Activated effector memory CD4-positive, alpha-beta T cell treated with Interleukin-2 at 50 U/mL for 16 hours (primary cell): ENCODE data around the gene MPV17L2.

Source experiments
- DNase-seq: peaks from one replicate; pipeline ENCODE4 v3.0.0-alpha.2; 2020

MPV17L2 gene

DNA sequence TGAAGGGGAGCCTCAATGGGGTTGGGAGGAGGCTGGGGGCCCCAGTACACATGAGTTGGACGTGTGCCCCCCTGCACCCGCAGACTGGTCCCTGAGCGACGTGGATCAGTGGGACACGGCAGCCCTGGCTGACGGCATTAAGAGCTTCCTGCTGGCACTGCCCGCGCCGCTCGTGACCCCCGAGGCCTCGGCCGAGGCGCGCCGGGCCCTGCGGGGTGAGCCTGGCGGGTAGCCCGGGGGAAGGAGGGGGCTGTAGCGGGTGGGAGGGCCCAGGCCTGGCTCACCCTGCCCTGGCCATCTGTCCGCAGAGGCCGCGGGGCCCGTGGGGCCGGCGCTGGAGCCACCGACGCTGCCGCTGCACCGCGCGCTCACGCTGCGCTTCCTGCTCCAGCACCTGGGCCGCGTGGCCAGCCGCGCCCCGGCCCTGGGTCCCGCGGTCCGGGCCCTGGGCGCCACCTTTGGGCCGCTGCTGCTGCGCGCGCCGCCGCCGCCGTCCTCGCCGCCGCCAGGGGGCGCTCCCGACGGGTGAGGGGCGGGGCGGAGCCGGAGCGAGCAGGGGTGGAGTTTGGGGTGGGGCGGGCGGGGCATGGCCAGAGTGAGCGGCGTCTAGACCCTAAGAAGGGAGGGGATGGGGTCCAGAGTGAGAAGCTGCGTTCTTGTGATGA is 31.9 kb upstream of the MPV17L2 start:
- peak; percentile 72 for DNase-seq

DNA sequence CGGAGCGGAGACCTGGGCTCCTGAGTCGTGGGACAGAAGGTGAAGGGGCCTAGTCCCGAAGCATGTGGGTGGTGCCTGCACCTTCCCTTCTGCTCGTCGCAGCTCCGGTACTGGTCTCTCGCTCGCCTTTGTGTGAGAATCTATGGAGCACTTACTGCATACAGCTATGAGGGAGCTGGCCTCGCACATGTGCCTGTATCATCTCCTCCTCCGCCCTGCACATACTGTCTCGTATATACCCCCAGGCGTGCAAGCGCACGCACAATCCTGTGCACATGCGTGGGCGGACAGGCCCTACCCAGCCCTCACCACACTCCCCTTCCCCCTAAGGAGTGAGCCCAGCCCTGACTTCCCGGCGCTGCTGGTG is 31.4 kb upstream of the MPV17L2 start:
- no peak for DNase-seq

DNA sequence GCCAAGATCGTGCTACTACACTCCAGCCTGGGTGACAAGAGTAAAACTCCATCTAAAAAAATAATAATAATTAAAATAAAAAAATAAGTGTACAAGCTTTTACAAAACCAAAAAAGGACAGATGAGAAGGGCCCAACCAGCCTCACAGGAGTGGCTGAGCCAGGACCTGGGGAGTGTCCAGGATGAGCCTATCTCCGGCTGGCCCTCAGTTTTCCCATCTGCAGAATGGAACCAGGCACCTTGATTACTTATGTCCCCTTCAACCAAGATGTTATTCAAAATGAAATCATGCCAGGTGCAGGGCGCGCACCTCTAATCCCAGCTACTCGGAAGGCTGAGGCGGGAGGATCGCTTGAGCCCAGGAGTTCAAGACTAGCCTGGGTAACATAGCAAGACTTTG is 28.9 kb upstream of the MPV17L2 start:
- DNase-seq: no peak

DNA sequence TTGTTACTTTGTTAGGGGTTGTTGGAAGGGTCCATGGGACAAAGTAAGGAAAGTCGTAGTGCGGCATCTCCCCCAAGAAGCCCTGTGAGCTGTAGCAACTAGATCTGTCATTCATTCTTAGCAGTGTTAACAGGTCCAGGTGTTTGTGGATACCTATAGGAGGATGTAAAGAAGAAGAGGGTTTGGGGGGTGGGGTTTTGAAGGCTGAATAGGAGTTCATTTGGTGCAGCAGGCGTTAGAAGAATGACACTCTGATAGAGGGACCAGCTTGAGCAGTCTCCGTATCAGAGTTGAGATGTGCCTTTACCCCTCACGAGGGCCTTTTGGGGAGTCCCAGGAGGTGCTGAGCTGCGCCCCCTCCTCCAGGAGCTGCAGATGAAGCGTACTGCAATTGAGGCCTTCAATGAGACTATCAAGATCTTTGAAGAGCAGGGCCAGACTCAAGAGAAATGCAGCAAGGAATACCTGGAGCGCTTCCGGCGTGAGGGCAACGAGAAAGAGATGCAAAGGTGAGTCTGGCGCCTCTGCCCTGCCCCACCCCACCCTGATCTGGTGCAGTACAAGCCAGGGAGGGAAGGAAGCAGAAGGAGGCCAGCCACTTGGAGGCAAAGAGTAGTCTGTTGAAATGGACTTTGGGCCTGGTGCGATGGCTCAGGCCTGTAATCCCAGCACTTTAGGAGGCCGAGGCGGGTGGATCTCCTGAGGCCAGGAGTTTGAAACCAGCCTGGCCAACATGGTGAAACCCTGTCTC is 27.0 kb upstream of the MPV17L2 start:
- DNase-seq: no peak

DNA sequence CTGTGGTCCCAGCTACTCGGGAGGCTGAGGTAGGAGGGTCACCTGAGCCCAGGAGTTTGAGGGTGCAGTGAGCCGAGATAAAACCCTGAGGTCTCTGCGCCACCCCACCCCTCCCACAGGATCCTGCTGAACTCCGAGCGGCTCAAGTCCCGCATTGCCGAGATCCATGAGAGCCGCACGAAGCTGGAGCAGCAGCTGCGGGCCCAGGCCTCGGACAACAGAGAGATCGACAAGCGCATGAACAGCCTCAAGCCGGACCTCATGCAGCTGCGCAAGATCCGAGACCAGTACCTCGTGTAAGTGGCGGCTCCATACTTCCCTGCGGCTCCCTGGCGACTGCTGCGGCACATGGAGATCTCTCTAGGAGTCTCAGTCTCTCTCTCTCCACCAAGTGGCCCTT is 26.0 kb upstream of the MPV17L2 start:
- no peak for DNase-seq

DNA sequence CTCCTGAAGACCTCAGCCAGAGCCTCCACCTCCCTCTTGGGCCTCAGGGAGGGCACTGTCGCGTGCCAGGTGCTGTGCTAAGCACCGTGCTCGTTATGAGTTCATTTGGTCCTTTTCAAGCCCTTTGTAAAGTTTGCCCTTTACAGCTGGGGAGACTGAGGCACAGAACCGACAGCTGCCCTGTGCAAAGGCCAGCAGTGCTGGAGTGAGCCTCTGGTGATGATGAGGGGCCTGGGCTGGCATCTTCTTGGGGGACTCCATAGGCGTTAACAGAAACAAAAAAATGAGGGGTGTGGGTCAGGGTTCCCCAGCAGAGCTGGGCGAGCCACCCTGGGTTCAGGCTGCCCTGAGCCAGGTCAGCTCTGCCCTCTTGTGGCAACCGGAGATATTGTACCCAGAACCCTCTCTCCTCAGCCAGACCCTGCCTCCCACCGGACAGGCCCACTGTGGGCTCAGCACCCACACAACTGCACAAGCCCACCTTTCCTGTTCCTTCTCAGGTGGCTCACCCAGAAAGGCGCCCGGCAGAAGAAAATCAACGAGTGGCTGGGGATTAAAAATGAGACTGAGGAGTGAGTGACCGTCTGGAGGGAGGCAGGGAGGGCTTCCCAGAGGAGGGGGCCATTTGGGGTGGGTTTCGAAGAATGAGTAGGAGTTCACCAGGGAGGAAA is 24.9 kb upstream of the MPV17L2 start:
- peak; percentile 39 for DNase-seq

DNA sequence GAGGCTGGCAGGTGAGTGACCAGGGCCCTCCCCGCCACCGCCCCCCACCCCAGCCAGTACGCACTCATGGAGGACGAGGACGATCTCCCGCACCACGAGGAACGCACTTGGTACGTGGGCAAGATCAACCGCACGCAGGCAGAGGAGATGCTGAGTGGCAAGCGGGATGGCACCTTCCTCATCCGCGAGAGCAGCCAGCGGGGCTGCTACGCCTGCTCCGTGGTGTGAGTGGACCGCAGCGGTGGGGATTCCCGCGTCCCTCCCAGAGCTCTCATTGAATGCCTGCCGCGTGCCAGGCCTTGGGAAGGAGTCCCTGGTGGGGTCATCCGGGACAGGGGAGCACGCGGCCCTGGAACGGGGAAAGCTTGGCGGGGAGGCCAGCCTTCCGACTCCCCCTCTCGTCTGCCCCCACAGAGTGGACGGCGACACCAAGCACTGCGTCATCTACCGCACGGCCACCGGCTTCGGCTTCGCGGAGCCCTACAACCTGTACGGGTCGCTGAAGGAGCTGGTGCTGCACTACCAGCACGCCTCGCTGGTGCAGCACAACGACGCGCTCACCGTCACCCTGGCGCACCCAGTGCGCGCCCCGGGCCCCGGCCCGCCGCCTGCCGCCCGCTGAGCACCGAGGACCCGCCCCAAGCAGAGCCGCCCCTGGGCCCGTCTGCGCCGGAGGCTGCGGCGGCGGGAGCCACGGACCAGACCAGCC is 24.2 kb upstream of the MPV17L2 start:
- DNase-seq: no peak

DNA sequence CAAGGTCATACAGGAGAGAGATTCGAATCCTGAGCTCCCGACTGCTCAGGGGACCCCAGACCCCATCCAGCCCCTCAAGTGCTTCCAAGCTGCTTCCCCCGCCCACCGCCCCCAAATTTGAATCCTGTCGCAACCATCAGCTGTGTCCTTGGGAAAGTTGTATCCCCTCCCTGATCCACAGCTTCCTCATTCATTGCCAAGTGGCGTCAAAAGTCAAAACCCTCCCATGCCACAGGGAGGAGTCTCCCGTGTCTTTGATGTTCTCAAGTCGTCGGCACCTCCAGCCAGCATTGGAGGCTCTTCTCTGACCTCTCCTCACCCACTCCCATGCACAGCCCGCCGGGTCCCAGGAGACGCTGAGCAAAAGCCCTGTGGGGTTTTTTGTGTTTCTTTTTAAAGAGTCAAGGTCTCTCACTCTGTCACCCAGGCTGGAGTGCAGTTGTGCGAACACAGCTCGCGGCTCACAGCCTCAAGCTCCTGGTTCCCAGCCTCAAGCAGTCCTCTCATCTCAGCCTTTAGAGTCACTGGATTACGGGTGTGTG is 22.2 kb upstream of the MPV17L2 start:
- no peak for DNase-seq

DNA sequence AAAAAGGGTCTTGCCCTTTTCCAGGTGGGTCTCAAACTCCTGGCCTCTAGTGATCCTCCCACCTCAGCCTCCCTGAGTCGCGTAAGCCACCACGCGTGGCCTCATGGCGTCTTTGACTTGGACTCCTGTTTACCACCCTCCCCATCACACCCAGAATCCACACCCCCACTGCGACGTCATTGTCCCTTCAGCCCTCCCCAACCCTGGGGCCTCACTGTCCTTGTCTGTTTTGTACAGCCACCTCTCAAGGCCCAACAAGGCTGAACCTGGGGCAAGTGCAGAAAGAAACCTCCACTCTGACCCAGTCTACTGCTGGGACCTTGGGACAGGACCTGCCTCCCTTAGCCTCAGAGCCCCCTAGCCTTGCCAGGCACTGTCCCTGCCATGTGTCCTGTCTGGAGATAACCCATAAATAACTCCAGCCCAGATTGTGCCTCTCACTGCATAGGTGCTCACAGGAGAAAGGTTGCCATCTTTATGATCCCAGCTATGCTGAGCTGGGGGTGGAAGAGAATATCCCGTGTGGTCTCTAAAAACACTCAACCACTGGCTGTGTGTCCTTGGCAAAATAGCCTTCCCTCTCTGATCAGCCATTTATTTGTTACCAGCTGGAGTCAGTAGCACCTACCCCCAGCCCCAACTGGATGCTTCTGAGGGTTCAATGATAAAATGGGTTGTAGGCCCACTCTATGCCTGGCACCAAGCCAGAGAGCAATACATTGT is 21.3 kb upstream of the MPV17L2 start:
- no peak for DNase-seq

DNA sequence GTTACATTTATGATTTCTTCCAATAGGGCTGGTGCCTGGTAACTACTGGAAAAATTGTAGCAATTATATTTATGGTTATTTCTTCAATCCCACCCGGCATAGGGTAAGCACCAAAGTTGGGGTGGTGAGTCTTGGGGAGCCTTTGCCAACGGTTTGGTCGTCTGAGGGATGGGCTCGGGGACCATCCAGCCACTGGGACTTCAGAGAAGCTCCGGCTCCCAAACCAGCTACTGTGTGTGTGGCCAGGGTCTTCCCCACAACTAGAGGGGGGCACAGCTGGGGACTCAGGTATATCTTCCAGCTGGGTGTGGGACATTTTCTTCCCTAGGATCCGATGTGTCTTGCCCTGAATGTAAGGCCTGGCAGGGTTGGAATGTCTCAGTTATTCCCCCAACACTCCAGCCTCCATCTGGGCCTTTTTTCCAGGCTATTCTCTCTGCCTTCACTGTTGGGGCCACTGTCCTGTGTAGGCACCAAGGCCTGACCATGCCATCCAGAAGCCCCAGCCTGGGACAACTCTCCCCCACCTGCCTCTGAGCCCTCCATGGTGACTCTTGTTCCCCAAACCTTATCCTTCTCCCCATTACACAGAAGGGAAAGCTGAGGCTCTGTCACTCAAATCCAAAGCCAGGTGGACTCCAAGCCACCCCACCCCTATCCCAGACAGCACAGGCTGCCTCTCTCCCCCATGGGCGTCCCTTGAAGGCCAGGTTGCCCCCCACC is 20.5 kb upstream of the MPV17L2 start:
- no peak for DNase-seq

DNA sequence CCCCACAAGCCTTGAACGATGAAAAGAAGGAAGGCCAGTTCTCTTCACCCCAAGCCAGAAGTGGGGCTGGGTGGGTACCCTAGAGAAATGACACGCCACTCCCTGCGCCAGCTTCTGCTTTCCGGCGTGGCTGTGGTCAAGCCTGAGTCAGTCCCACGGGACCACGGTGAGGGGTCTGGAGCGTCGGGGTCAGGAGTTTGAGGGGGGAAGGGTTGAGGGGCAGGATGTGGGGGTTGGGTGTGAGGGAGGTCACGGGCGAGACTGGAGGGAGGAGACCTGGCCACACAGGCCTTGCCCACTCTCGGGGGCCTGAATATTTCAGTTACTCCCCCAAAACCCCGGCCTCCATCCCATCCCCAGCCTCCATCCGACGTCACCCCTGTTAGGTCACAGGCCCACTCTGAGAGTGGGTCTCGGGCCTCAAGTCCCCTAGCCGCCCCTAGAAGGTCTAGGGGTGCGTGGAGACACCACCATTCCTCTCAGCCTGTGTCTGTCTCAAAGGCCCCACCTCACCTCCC is 19.9 kb upstream of the MPV17L2 start:
- no peak for DNase-seq

DNA sequence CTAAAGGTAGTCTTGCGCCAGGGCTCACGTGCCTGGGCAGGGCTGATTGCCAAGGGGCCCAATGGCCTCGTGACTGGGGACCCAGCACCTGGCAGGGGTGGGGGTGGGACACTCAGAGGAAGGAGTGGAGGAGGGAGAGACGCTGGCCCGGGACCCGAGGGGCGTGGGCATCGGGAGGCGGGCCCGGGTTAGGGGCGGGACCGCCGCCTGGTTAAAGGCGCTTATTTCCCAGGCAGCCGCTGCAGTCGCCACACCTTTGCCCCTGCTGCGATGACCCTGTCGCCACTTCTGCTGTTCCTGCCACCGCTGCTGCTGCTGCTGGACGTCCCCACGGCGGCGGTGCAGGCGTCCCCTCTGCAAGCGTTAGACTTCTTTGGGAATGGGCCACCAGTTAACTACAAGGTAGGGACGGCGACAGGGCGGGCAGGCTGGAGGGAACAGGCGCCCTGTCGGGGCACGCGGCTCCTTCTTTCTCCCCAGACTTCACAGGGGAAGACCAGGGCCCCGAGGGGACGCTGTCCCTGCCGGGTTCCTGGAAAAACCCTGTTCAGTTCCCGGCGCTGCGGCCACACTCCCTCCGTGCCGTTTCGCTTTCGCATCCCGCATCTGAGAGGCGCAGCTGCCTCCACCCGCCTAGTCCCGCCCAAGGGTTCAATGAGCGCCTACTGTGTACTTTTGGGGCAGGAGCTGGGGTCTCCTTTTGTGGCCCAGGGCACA is 19.3 kb upstream of the MPV17L2 start, which contains the start of gene IFI30:
Gene IFI30 (plus strand): TSS at position 242 of the 717 bp plus-strand sequence. CDS start 29 bp downstream, at position 271.
- DNase-seq: peak; percentile 53

DNA sequence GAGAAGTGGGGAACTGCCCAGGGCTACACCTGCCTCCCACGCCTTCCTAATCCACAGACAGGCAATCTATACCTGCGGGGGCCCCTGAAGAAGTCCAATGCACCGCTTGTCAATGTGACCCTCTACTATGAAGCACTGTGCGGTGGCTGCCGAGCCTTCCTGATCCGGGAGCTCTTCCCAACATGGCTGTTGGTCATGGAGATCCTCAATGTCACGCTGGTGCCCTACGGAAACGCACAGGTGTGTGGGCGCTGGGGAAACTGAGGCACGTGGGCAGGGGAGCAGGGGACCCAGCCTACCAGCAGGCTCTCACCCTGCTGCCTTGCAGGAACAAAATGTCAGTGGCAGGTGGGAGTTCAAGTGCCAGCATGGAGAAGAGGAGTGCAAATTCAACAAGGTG is 18.0 kb upstream of the MPV17L2 start:
- DNase-seq: no peak

DNA sequence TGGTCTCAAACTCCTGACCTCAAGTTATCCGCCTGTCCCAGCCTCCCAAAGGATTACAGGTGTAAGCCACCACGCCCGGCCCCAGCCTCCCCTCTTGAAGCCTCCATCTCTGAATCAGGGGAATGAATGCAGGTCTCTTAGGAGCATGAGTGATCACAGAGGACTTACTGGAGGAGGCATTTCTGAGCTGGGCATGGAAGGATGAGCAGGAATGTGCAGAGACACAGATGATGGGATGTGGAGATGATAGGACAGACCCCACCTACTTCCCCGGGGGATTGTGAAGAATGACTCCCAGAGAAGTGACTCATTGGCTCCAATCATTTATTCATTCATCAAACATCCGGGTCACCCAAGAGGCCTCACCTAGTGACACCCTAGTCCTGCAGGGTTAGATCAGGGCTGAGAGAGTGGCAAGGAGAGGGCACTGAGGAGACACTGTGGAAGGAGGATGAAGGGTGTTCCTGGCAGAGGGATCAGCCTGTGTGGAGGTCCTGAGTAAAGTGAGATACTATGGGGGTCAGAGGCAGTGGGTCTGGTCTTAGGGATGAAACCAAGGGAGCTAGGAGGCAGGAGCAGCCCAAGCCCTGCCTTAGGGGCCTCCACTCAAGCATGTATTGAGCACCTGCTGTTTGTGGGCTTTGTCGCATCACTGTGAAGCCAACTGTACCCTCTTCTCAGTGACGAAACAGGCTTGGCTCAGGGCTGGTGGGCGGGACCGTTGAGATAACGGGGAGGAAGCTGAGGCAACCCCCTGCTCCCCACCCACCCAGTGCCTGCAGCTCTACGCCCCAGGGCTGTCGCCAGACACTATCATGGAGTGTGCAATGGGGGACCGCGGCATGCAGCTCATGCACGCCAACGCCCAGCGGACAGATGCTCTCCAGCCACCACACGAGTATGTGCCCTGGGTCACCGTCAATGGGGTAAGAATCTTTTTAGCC is 16.4 kb upstream of the MPV17L2 start:
- no peak for DNase-seq

DNA sequence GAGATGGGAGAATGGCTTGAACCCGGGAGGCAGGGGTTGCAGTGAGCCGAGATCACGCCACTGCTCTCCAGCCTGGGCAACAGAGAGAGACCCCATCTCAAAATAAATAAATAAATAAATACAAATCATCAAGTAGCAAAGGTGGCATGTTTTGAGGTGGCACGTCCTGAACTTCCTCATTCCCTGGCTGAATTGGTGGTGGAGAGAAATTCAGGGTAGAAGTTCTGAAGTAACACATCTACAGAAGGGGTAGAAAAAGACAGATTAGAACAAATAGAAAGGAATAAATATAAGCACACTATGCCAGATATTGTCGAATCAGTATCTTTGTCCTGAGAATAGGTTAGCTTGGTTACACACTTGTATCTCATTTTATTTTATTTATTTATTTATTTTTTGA is 13.1 kb upstream of the MPV17L2 start:
- no peak for DNase-seq

DNA sequence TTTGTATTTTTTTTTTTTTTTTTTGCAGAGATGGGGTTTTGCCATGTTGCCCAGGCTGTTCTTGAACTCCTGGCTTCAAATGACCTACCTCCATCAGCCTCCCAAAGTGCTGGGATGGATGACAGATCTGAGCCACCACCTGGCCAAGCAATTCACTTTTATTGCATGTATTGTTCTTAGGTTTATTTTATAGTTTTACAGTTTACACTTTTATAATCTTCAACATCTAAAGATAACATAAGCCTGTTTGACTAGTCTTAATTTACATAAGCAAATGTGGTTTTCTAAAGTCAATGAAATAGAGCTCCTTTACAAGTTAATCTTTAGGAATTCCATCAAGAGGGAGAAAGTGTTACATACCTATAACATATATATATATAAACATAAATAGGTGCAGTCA is 9.5 kb upstream of the MPV17L2 start:
- no peak for DNase-seq

DNA sequence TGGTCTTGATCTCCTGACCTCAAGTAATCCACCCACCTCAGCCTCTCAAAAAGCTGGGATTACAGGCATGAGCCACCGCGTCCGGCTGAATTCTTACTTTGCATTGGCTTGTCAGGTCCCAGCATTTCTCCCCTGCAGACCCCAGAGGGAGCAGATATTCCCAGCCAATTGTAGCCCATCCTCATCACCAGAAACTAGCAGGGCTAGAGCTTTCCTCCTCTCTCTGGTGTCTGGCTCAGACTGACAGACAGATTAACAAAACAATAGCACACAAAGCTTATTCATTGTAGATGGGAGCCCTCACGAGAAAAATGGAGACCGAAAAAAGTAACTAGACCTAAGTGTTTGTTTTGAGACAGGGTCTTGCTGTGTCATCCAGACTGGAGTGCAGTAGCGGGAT is 7.5 kb upstream of the MPV17L2 start:
- DNase-seq: no peak

DNA sequence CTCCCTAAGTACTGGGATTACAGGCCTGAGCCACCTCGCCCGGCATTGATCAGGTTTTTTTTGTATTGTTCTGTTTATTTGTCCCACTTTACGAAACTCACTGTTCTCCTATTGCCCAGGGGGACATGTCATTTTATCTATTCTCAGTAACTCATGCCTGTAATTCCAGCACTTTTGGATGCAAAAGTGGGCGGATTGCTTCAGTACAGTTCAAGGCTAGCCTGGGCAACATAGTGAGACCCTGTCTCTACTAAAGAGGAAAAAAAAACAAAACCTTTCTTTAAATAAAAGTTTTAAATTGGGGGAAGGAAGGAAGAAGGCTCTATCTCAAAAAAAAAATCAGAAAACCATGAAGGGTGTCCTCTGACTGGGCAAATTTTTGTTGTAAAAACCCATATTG is 2.7 kb upstream of the MPV17L2 start:
- DNase-seq: no peak

DNA sequence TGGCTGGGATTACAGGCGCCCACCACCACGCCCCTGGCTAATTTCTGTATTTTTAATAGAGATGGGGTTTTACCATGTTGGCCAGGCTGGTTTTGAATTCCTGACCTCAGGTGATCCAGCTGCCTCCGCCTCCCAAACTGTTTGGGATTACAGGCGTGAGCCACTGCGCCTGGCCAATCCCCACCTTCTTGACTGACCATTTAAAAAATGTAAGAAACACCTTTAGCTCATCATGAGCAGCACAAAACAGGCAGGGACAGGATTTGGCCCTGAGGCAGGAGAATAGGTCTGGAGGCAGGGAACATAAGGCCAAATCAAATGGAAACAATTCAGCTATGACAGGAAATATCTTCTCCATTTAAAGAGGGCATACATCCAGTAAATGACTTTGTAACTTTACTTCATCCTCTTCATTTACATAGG is 1.4 kb upstream of the MPV17L2 start:
- DNase-seq: no peak
